AG04449 (cell line): ENCODE data around the gene ATXN7L1.

ENCODE experiments used
- CTCF ChIA-PET: fragments of 350-600 bp; formaldehyde crosslinking; extraction: SDS; loops from one replicate; lab custom pipeline; 2021; ENCODE audit warnings: antibody characterized with exemption; lab: Yijun Ruan, JAX
- POLR2A ChIA-PET: fragments of 400-600, 350-600 bp; formaldehyde crosslinking; extraction: SDS; loops from one replicate; lab custom pipeline; 2020; ENCODE audit warnings: antibody characterized with exemption, inconsistent platforms; lab: Yijun Ruan, JAX
- DNase-seq: peaks from one replicate; pipeline ENCODE4 v3.0.0-alpha.2; 2010; ENCODE audit warnings: low read depth, low spot score
- H3K4me3 ChIP-seq: 2 replicates; pipeline ENCODE4 v1.5.1; 2011; ENCODE audit warnings: low read depth, mild to moderate bottlenecking, control low read depth, low read length
- TF ChIP-seq, protein P1 (sequence below): IDR thresholded peaks from one replicate; pipeline ENCODE4 v1.5.1; 2011; ENCODE audit warnings: mild to moderate bottlenecking, moderate library complexity, low read length, control low read depth, inconsistent platforms; ENCODE audit not compliant: insufficient read depth; ENCODE audit errors: missing control alignments

The ATXN7L1 gene

DNA sequence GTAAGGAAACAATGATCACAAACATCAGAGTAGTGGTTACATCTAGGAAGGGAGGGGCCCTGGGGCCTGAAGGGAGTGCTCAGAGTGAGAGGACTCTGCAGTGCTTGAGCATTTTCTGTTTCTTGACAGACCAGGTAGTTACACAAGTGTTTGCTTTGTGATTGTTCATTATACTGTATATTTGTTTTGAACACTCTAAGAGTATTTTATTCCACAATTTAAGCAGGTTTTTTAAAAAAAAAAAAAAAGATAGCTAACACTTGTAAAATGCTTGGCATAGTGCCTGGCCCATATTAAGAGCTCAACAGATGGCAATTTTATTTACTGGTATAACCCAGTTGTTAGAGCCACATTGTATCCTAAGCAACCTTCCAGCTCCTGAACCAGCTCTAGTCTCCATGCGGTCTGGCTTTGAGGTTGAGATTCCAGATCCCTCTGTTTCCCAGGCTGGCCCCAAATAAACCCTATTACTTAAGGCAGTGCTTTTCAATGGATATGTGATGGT is 20.1 kb upstream of the ATXN7L1 start:
- CTCF ChIA-PET: interaction anchor here (1.3 kb wide), 1 partner anchor 17 kb away, joined by 4 read pairs; no protein-coding TSS in a partner anchor
- TF ChIP-seq, protein P1, sequence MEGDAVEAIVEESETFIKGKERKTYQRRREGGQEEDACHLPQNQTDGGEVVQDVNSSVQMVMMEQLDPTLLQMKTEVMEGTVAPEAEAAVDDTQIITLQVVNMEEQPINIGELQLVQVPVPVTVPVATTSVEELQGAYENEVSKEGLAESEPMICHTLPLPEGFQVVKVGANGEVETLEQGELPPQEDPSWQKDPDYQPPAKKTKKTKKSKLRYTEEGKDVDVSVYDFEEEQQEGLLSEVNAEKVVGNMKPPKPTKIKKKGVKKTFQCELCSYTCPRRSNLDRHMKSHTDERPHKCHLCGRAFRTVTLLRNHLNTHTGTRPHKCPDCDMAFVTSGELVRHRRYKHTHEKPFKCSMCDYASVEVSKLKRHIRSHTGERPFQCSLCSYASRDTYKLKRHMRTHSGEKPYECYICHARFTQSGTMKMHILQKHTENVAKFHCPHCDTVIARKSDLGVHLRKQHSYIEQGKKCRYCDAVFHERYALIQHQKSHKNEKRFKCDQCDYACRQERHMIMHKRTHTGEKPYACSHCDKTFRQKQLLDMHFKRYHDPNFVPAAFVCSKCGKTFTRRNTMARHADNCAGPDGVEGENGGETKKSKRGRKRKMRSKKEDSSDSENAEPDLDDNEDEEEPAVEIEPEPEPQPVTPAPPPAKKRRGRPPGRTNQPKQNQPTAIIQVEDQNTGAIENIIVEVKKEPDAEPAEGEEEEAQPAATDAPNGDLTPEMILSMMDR: no peak
- no peak for DNase-seq
- POLR2A ChIA-PET: interaction anchor here (0.7 kb wide), 1 partner anchor 149 kb away, joined by 4 read pairs; no protein-coding TSS in a partner anchor
- no peak overlapping the region for H3K4me3 ChIP-seq

DNA sequence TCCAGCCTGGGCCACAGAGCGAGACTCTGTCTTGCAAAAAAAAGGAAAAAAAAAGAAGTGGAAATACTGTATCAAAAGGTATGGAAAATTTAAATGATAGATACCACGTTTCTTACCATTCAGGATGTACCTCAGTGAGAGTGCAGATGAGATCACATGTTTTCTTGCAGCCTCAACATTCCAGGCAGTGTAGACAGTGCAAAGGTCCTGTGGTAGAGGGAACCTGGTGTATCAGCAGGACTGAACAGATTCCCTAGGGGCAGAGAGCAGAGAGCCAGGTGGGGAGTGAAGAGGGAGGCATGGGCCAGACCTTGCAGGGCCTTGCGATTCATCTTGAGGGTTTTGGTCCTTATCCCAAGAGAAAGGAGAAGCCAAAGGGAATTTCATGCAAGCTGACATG is 17.7 kb upstream of the ATXN7L1 start:
- TF ChIP-seq, protein P1: no peak
- no peak for DNase-seq
- no peak overlapping the region for H3K4me3 ChIP-seq
- CTCF ChIA-PET: interaction anchor here (1.5 kb wide), 1 partner anchor 16 kb away, joined by 6 read pairs; no protein-coding TSS in a partner anchor
- POLR2A ChIA-PET: no interaction called here

DNA sequence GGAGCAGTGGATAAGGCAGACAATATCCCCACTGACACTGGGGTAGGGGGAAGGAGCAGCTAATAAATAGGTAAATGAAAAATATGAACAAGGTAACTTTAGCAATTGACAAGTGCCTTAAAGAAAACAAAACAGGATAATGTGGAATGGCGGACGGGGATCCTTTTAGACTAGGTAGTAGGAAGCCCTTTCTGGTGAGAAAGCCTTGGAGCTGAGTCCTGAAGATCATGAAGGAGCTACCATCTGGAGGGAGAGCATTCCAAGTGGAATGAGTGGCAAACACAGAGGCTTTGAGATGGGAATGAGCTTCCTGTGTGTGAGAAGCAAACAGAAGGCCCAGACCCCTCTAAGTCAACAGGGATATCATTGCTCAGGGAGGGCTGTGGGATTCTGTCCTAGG is 16.0 kb upstream of the ATXN7L1 start:
- no peak overlapping the region for H3K4me3 ChIP-seq

DNA sequence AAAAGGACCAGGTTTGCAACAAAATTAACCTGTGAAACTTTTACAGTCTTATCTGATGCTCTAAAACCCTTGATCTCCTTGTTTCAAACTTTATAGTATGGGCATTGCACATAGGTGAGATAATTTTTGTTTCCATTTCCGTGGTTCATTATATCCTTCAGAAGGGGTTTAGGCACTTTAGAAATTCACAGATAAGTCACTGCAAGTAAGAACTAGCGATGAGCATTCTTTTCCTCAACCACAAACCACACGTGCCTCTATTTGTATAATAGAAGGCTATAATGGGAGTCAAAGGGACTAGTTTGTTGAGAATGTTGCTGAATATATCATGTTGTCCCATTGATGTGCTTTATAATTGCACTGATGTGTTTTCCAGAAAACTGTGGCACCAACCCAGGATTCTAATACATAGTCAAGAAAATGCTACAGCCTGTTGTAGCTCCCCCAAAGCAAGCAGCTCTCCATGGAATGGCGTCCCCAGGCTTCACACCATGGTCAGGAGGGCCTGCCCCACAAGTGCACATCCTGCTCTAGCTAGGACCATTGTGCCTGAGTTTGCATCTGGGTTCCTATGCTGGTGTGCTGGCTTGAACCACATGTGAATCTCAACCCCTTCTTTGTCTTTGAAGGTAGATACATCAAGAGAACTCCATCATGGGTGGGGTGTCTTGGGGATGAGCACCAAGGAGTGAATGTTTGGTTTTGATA is 14.0 kb upstream of the ATXN7L1 start:
- DNase-seq: no peak
- ChIA-PET POLR2A (no interaction called here), CTCF (interaction anchor here (1.1 to 1.4 kb wide), 2 partner anchors 119 to 130 kb away, joined by 3 read pairs; no protein-coding TSS in a partner anchor)
- H3K4me3 ChIP-seq: no peak overlapping the region
- TF ChIP-seq, protein P1: no peak

More for the DNA sequence above, 16.0 kb upstream of the ATXN7L1 start:
- ChIA-PET POLR2A (no interaction called here), CTCF (interaction anchor here (1.0 to 1.2 kb wide), 4 partner anchors 16 to 133 kb away, joined by 3 read pairs; no protein-coding TSS in a partner anchor)
- no peak for DNase-seq
- TF ChIP-seq, protein P1: no peak

DNA sequence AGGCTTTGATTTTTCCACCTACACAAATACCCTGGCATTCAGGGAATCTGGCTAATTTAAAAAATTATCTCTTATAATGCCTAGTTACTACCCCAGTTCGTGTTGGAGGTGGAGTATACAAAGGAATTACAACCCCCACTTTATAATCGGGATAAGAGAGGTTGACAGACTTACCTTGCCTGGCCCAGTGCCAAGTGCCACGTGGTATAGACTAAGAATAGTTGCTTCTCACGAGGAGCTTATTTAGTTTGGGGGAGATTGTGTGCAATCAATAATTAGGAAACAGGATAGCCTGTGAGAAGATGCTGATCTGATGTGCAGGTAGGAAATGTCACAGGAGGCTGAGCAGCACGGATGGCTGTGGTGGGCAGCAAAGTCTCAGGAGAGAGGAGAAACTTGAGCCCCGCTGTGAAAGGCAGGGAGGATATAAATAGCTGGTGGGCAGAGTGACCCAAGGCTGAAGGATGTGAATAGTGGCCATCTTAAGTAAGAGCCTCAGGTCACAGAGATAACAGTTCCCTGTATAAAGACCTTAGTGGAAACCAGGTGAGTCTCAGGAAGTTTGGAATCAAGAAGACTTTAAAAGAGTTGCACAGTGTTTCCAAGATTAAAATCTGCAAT is 11.3 kb upstream of the ATXN7L1 start:
- H3K4me3 ChIP-seq: no peak overlapping the region
- POLR2A ChIA-PET: no interaction called here
- no peak for DNase-seq
- TF ChIP-seq, protein P1: no peak
- CTCF ChIA-PET: interaction anchor here (2.0 to 2.5 kb wide), 2 partner anchors 8 to 10 kb away, joined by 7 to 16 read pairs; partner anchors contain the start of gene ATXN7L1

DNA sequence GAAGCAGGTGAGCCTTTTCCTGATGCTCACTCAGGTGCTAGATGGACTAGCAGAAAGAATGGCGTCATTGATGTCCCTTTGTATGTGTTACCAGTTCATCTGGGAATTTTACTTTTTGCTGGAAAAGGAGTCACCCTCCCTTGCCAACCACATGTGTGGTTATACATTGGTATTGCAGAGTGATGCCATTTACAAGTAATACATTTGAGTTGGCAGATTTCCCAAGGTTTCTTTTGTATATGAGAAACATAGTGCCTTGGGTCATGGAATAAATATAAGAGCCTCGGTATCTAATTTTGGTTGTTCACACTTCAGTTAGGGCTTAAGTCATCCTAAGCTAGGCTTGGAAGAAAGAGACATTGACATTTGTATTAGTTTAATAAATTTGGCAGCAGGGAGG is 10.4 kb upstream of the ATXN7L1 start:
- CTCF ChIA-PET: interaction anchor here (0.6 to 2.7 kb wide), 3 partner anchors 10 to 158 kb away, joined by 3 to 15 read pairs (median 3); partner anchors contain the start of gene ATXN7L1
- no peak for DNase-seq
- no peak overlapping the region for H3K4me3 ChIP-seq
- POLR2A ChIA-PET: no interaction called here
- TF ChIP-seq, protein P1: no peak
